ENCODE measurements around the gene CDIPT. TPM values are rescaled to one million over a fixed set of nuclear protein-coding genes. Genes with fewer than 3 reads are reported as not detected.

CDIPT gene
- total and polyA plus RNA-seq, 2 of the 4 experiments (the other 2 are of a cell fraction), result 47.1 to 100 TPM

- Histone ChIP-seq H4K5ac (ENCODE audit: low read depth, low read length) (no peak within 1 kb of the TSS), H3K56ac (ENCODE audit: extremely low read depth, insufficient read depth, low read length) (peak within 1 kb of the TSS; percentile 51; the same call in 1 of the 2 replicates), H2BK15ac (ENCODE audit: low read depth, low read length) (no peak within 1 kb of the TSS), H3K18ac (ENCODE audit: low read depth, low read length) (no peak within 1 kb of the TSS), H3K9me1 (ENCODE audit: insufficient read depth, low read length) (peaks cover 7% of the 10 kb centered on the region), H3K4me1 (ENCODE audit: control insufficient read depth, insufficient read depth, low read length) (peaks cover 10% of the 10 kb centered on the region), H2AK9ac (replicated peaks; ENCODE audit: low read depth, low read length, poor library complexity) (peak within 1 kb of the TSS; percentile 96), H2AK5ac (ENCODE audit: low read depth, low read length) (no peak within 1 kb of the TSS), H2BK5ac (ENCODE audit: low read depth, low read length, poor library complexity, severe bottlenecking) (peak within 1 kb of the TSS; percentile 87), H3K27ac (ENCODE audit: insufficient read depth, low read length) (peak within 1 kb of the TSS; percentile 88), H3K79me1 (ENCODE audit: low read depth in 1 of 2, low read length in 2 of 2) (peaks cover 10 to 27% of the 10 kb centered on the region in 2 experiments; a peak in 3 of 4 replicates), H3K9me3 (ENCODE audit: control insufficient read depth, insufficient read depth, low read length) (no peaks in the 10 kb centered on the region), H2BK120ac (ENCODE audit: low read depth, low read length) (no peak within 1 kb of the TSS), H2BK20ac (ENCODE audit: low read depth, low read length) (no peak within 1 kb of the TSS), H3K14ac (replicated peaks; ENCODE audit: low read depth, low read length) (peak within 1 kb of the TSS; percentile 93; the same call in 1 of the 2 replicates), H4K8ac (ENCODE audit: low read depth in 2 of 2, low read length in 2 of 2) (peak within 1 kb of the TSS in 1 of 2 experiments; percentile 37; a peak in 1 of 4 replicates), H3K23ac (ENCODE audit: low read depth, low read length) (no peak within 1 kb of the TSS), H3K27me3 (ENCODE audit: control insufficient read depth, insufficient read depth, low read length) (peaks cover 5% of the 10 kb centered on the region; the same call in 1 of the 2 replicates), H4K20me1 (ENCODE audit: insufficient read depth, low read length) (peaks cover 7% of the 10 kb centered on the region), H3K9ac (ENCODE audit: low read depth, low read length) (peak within 1 kb of the TSS; percentile 84), H3K36me3 (ENCODE audit: control insufficient read depth, insufficient read depth, low read length) (0 out of 2 replicates have a peak, but pooled peaks cover 5% of the 10 kb centered on the region), H3K4me2 (ENCODE audit: low read depth, low read length) (peak within 1 kb of the TSS; percentile 82), H3K4me3 (ENCODE audit: insufficient read depth, low read depth, low read length) (peak within 1 kb of the TSS; percentile 87), H2AFZ (replicated peaks; ENCODE audit: low read length, poor library complexity) (peak within 1 kb of the TSS; percentile 97), H4K91ac (ENCODE audit: insufficient read depth, low read depth, low read length) (peak within 1 kb of the TSS; percentile 69), H3K4ac (ENCODE audit: low read depth, low read length) (peak within 1 kb of the TSS; percentile 83)
- TF ChIP-seq MAZ (IDR thresholded peaks at IDR 0.05; ENCODE audit: borderline replicate concordance, low read depth, low read length) (peak; percentile 68; the same call in 1 of the 2 replicates), CTCF (conservative IDR thresholded peaks at IDR 0.05; ENCODE audit: low read depth, low read length) (peak; percentile 39), SMC3 (IDR thresholded peaks at IDR 0.05; ENCODE audit: low read depth, low read length) (0 out of 2 replicates have a peak, but pooled peaks have one; percentile 12), MXI1 (IDR thresholded peaks at IDR 0.05; ENCODE audit: borderline replicate concordance, low read depth, low read length) (peak; percentile 59; the same call in 1 of the 2 replicates), ELK1 (IDR thresholded peaks at IDR 0.05; ENCODE audit: borderline replicate concordance, low read depth, low read length) (no peak), RAD21 (IDR thresholded peaks at IDR 0.05; ENCODE audit: low read length) (peak; percentile 29), POLR2A (IDR thresholded peaks at IDR 0.05; ENCODE audit: low read depth, low read length) (no peak)
- no TSS peak for BruUV-seq (replicated peaks)
- ATAC-seq (ENCODE audit: low read depth) (peak; percentile 72), DNase-seq (peak; percentile 86)
- in situ Hi-C loops (cut with MboI; ENCODE audit: low sequenced_read_pairs) (no loop called here), intact Hi-C loops (cut with micrococcal nuclease) (loop anchor here (1.0 kb wide), 2 partner anchors 45 to 74 kb away; partner anchors contain the start of gene TAOK2), dilution Hi-C loops (cut with HindIII; ENCODE audit: low sequenced_read_pairs, unreplicated experiment) (no loop called here)
- 0% methylated on average over 5 of the region's 29 CpGs; no CpG with 5 or more reads in 1 of the 2 experiments for WGBS, 2 experiments (ENCODE audit: extremely low coverage in 2 of 2, insufficient read length in 1 of 2)
- ChIA-PET CTCF (interaction anchor here (0.7 to 0.9 kb wide), 2 partner anchors 18 to 106 kb away, joined by 3 read pairs; no protein-coding TSS in a partner anchor), POLR2A (ENCODE audit: unreplicated experiment) (interaction anchor here (0.6 to 1.4 kb wide), 4 partner anchors 16 to 83 kb away, joined by 3 to 8 read pairs (median 5); partner anchors contain the start of genes KCTD13 and PAGR1)
Measured at GRCh38 chr16:29899516-29900101, 36.6 kb upstream of the CDIPT start, which contains the start of gene SEZ6L2. Gene SEZ6L2 (minus strand): TSS chr16:29899550. CDS start chr16:29899019, 531 bp downstream.

All from IMR-90 (cell line).